PC-3 (cell line): ENCODE results near the gene NDUFC2. TPM values are rescaled to one million over a fixed set of nuclear protein-coding genes. Genes with fewer than 3 reads are reported as not detected.

Source experiments
- ATAC-seq: fragments of 200-7000 bp; cut with Tn5 transposase; 2 replicates; pipeline ENCODE4 v1.9.1; 2020; ENCODE audit warnings: mild to moderate bottlenecking, moderate library complexity
- BruUV-seq: library from RNA; stranded (reverse); fragments of 400-500 nt; replicated peaks from 2 replicates; lab custom pipeline; 2021; lab: Mats Ljungman, UMichigan
- CTCF ChIA-PET: fragments of 300-600 bp; sonication (Branson Sonifier 250); formaldehyde crosslinking; loops from one replicate; lab custom pipeline; 2022; ENCODE audit warnings: antibody characterized with exemption; lab: Charles Lee
- POLR2A ChIA-PET: fragments of 300-600 bp; sonication (Branson Sonifier 250); formaldehyde crosslinking; loops from one replicate; lab custom pipeline; 2022; ENCODE audit warnings: antibody characterized with exemption; ENCODE audit not compliant: unreplicated experiment; lab: Charles Lee
- DNase-seq: peaks from one replicate; pipeline ENCODE4 v3.0.0-alpha.2; 2015
- H2AFZ ChIP-seq: fragments of 300-600 bp; sonication (generic); 2 replicates; pipeline ENCODE4 v1.6.0; 2016; ENCODE audit warnings: antibody characterized with exemption, low read length
- H3F3A ChIP-seq: fragments of 300-600 bp; sonication (generic); one replicate; pipeline ENCODE4 v1.6.0; 2017; ENCODE audit warnings: antibody characterized with exemption, low read length, control low read depth, mild to moderate bottlenecking; ENCODE audit not compliant: unreplicated experiment
- H3K27ac ChIP-seq: fragments of 300-600 bp; sonication (generic); 2 replicates; pipeline ENCODE4 v1.5.1; 2016; ENCODE audit warnings: mild to moderate bottlenecking, low read length
- H3K27me3 ChIP-seq: fragments of 300-600 bp; sonication (generic); 2 replicates; pipeline ENCODE4 v1.6.1; 2016; ENCODE audit warnings: low read length, mixed read lengths
- H3K36me3 ChIP-seq: fragments of 300-600 bp; sonication (generic); 2 replicates; pipeline ENCODE4 v1.6.1; 2016; ENCODE audit warnings: low read depth, mixed run types, low read length, mixed read lengths
- H3K4me1 ChIP-seq: fragments of 300-600 bp; sonication (generic); 2 replicates; pipeline ENCODE4 v1.5.1; 2016; ENCODE audit warnings: low read length; ENCODE audit not compliant: insufficient read depth
- H3K4me2 ChIP-seq: fragments of 300-600 bp; sonication (generic); 2 replicates; pipeline ENCODE4 v1.6.0; 2016; ENCODE audit warnings: low read length
- H3K4me3 ChIP-seq: fragments of 300-600 bp; sonication (generic); 2 replicates; pipeline ENCODE4 v1.5.1; 2016; ENCODE audit warnings: mild to moderate bottlenecking, low read length, mixed read lengths
- H3K79me2 ChIP-seq: fragments of 300-600 bp; sonication (generic); 2 replicates; pipeline ENCODE4 v1.6.1; 2017; ENCODE audit warnings: low read length, mixed read lengths
- H3K9ac ChIP-seq: fragments of 300-600 bp; sonication (generic); 2 replicates; pipeline ENCODE4 v1.6.0; 2016; ENCODE audit warnings: mild to moderate bottlenecking, low read length
- H3K9me2 ChIP-seq: fragments of 300-600 bp; sonication (generic); replicated peaks from 2 replicates; pipeline ENCODE4 v1.6.1; 2016; ENCODE audit warnings: mixed run types, low read length, mixed read lengths
- H3K9me3 ChIP-seq: fragments of 300-600 bp; sonication (generic); 2 replicates; pipeline ENCODE4 v1.6.1; 2016; ENCODE audit warnings: low read length, mixed read lengths
- H4K20me1 ChIP-seq: fragments of 300-600 bp; sonication (generic); 2 replicates; pipeline ENCODE4 v1.6.1; 2016; ENCODE audit warnings: low read length, mixed read lengths
- EZH2 ChIP-seq: fragments of 300-600 bp; sonication (generic); IDR thresholded peaks from one replicate; pipeline ENCODE4 v1.6.1; 2017; ENCODE audit warnings: antibody characterized with exemption, mild to moderate bottlenecking, low read length; ENCODE audit not compliant: unreplicated experiment
- EZH2phosphoT487 ChIP-seq: fragments of 300-600 bp; sonication (generic); IDR thresholded peaks from 2 replicates; pipeline ENCODE4 v1.6.1; 2018; ENCODE audit warnings: mild to moderate bottlenecking, antibody characterized with exemption, low read length, borderline replicate concordance
- intact Hi-C: fragments of 100-400 bp; cut with micrococcal nuclease; formaldehyde crosslinking; loops from 2 replicates; pipeline ENCODE4 v1.9.0; 2023
- total RNA-seq: library from RNA; depleted of rRNA; stranded (reverse); fragments of >200 nt; gene quantifications from 2 replicates; pipeline ENCODE4 v1.2.3, GENCODE V29; 2014
- TF ChIP-seq, protein P1 (sequence below): fragments of 300-600 bp; sonication (generic); conservative IDR thresholded peaks from 2 replicates; pipeline ENCODE4 v1.5.1; 2017; ENCODE audit warnings: antibody characterized with exemption, low read depth, mild to moderate bottlenecking, low read length

Gene NDUFC2
- total RNA-seq, 1 experiment from 2014 or later, result 304 TPM

DNA sequence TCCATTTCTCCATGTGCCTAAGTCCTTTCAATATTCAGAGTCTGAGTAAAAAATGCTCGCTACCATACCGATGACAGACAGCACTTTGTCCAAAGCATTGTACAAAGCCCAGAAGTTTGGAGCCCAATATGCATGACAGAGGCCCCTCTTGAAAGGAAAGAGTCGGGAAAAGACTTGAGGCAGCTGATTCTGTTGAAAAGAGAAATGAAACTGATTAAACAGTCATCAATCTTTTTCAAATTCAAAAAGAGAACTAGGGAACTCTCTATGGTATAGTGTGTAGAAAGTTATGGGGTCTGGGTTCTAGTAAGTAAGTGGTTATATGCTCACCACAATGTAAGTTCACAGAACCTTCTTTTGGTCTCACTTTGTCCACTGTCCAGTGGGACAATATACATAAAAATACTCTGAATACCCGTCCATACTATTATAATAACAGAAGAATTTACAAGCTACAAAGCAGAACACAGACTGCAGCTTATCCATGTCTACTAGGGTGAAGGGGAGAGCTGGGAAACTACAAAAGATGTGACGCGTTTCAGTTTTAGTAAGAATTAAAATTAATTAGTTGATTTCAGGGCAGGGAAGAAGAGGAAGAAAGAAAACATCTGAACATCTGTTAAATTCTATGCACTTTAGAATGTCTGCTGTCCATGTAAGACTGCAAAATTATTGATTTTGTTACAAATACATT is 33.1 kb upstream of the NDUFC2 start:
- no peaks in the 10 kb centered on the region for H3K9me2 ChIP-seq
- no peaks in the 10 kb centered on the region for H4K20me1 ChIP-seq
- TF ChIP-seq, protein P1, sequence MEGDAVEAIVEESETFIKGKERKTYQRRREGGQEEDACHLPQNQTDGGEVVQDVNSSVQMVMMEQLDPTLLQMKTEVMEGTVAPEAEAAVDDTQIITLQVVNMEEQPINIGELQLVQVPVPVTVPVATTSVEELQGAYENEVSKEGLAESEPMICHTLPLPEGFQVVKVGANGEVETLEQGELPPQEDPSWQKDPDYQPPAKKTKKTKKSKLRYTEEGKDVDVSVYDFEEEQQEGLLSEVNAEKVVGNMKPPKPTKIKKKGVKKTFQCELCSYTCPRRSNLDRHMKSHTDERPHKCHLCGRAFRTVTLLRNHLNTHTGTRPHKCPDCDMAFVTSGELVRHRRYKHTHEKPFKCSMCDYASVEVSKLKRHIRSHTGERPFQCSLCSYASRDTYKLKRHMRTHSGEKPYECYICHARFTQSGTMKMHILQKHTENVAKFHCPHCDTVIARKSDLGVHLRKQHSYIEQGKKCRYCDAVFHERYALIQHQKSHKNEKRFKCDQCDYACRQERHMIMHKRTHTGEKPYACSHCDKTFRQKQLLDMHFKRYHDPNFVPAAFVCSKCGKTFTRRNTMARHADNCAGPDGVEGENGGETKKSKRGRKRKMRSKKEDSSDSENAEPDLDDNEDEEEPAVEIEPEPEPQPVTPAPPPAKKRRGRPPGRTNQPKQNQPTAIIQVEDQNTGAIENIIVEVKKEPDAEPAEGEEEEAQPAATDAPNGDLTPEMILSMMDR, result no peak
- TF ChIP-seq EZH2phosphoT487 (no peak), EZH2 (no peak)
- no peak overlapping the region for H3K4me2 ChIP-seq
- H3K4me1 ChIP-seq, result no peaks in the 10 kb centered on the region
- H3K36me3 ChIP-seq, result peaks cover 36% of the 10 kb centered on the region; the same call in 1 of the 2 replicates
- ChIA-PET CTCF (no interaction called here), POLR2A (no interaction called here)
- no peaks in the 10 kb centered on the region for H3K79me2 ChIP-seq
- H2AFZ ChIP-seq, result no peak overlapping the region
- H3K9ac ChIP-seq, result no peak overlapping the region
- no peaks in the 10 kb centered on the region for H3K9me3 ChIP-seq
- BruUV-seq, result no TSS peak
- no peaks in the 10 kb centered on the region for H3K27me3 ChIP-seq
- no peak overlapping the region for H3K4me3 ChIP-seq
- no peaks in the 10 kb centered on the region for H3F3A ChIP-seq
- no peak overlapping the region for H3K27ac ChIP-seq
- no peak for ATAC-seq
- intact Hi-C loops, result no loop called here
- DNase-seq, result no peak

DNA sequence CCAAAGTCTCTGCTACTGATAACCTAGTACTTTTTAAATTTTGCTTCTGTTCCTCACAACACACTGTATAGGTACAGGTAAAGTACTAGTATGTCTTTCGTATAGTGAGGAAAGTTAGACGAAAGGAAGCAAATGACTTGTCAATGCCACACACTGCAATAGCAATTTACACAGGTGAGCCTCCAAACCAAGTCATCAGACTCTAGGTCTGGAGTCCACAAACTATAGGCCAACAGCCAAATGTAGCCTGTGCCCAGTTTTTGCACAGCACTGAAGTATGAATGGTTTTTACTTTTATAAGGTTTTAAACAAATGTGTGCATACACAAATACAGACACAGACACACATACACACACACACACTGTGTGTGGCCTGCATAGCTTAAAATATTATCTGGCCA is 31.6 kb upstream of the NDUFC2 start:
- no peaks in the 10 kb centered on the region for H3K9me3 ChIP-seq
- no peaks in the 10 kb centered on the region for H3K27me3 ChIP-seq
- ATAC-seq (no peak), DNase-seq (no peak)
- no peak overlapping the region for H3K27ac ChIP-seq
- ChIA-PET CTCF (no interaction called here), POLR2A (no interaction called here)
- no TSS peak for BruUV-seq
- H3F3A ChIP-seq, result no peaks in the 10 kb centered on the region
- intact Hi-C loops, result no loop called here
- H3K9ac ChIP-seq, result no peak overlapping the region
- peaks cover 42% of the 10 kb centered on the region for H3K36me3 ChIP-seq
- H3K4me1 ChIP-seq, result no peaks in the 10 kb centered on the region
- TF ChIP-seq, protein P1, result no peak
- no peak for TF ChIP-seq EZH2phosphoT487
- no peak for TF ChIP-seq EZH2
- H2AFZ ChIP-seq, result no peak overlapping the region
- H3K4me2 ChIP-seq, result no peak overlapping the region
- no peak overlapping the region for H3K4me3 ChIP-seq
- no peaks in the 10 kb centered on the region for H3K79me2 ChIP-seq
- no peaks in the 10 kb centered on the region for H3K9me2 ChIP-seq
- H4K20me1 ChIP-seq, result no peaks in the 10 kb centered on the region

DNA sequence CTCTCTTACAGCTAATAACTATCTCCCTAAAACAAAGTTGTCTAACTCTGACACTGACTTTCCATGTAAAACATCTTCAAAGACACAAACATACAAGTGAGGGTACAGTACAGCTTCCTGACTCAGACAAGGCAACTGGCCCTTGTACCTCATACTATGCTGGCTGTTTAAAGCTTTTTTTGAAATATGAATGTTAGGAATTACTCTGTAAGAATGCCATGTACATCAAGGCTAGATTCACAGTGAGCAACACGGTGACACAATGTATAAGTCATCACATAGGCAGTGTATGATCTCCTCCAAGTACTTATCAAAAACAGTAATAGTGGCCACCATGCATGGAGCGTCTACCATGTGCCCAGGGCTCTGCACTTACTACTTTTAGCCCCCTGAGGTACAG is 31.2 kb upstream of the NDUFC2 start:
- H3K4me3 ChIP-seq, result no peak overlapping the region
- no peaks in the 10 kb centered on the region for H3K9me3 ChIP-seq
- H3K4me1 ChIP-seq, result no peaks in the 10 kb centered on the region
- H3K9me2 ChIP-seq, result no peaks in the 10 kb centered on the region
- no peaks in the 10 kb centered on the region for H4K20me1 ChIP-seq
- no peaks in the 10 kb centered on the region for H3K79me2 ChIP-seq
- POLR2A ChIA-PET, result no interaction called here
- DNase-seq, result no peak
- H2AFZ ChIP-seq, result no peak overlapping the region
- no TSS peak for BruUV-seq
- no peak overlapping the region for H3K4me2 ChIP-seq
- no peak; the same call in 1 of the 2 replicates for ATAC-seq
- TF ChIP-seq EZH2 (no peak), EZH2phosphoT487 (no peak)
- TF ChIP-seq, protein P1, result no peak
- H3K36me3 ChIP-seq, result peaks cover 42% of the 10 kb centered on the region
- H3K9ac ChIP-seq, result no peak overlapping the region
- no peaks in the 10 kb centered on the region for H3K27me3 ChIP-seq
- CTCF ChIA-PET, result no interaction called here
- H3K27ac ChIP-seq, result no peak overlapping the region
- intact Hi-C loops, result no loop called here
- no peaks in the 10 kb centered on the region for H3F3A ChIP-seq
